Activated T-cell treated with anti-CD3 and anti-CD28 coated beads, Interleukin-2, amount 50 U/mL, for 4 hours (primary cell): ENCODE measurements around the gene LRRC8E. TPM values are rescaled to one million over a fixed set of nuclear protein-coding genes. Genes with fewer than 3 reads are reported as not detected.
A peak's percentile ranks its signal among the peaks of the same experiment; 100 is the strongest.

Experiments
- ATAC-seq, 2 donors: fragments of 200-7000 bp; cut with Tn5 transposase; one replicate each; pipeline ENCODE4 v1.10.0; 2021
- DNase-seq: peaks from one replicate; pipeline ENCODE4 v3.0.0-alpha.2; 2020
- H3K27me3 Mint-ChIP-seq: one replicate; pipeline ENCODE4 v1.8.0; 2021; ENCODE audit warnings: low read depth, mixed read lengths
- H3K36me3 Mint-ChIP-seq: one replicate; pipeline ENCODE4 v1.8.0; 2022; ENCODE audit warnings: mixed read lengths; ENCODE audit not compliant: insufficient read depth
- H3K4me1 Mint-ChIP-seq: one replicate; pipeline ENCODE4 v1.8.0; 2021; ENCODE audit warnings: low read depth, mixed read lengths
- H3K4me3 Mint-ChIP-seq: one replicate; pipeline ENCODE4 v1.8.0; 2021; ENCODE audit warnings: mild to moderate bottlenecking, moderate library complexity, mixed read lengths
- H3K9me3 Mint-ChIP-seq: one replicate; pipeline ENCODE4 v1.8.0; 2021; ENCODE audit warnings: mixed read lengths
- total RNA-seq, 3 donors: library from RNA; stranded (reverse); gene quantifications; one replicate each; pipeline ENCODE4 v1.2.1, GENCODE V29; 2021

LRRC8E gene
- total RNA-seq, 3 donors from 2014 or later, result 0.05 TPM; not detected in 2

GRCh38 chr19:7868671-7869452 lies 19.4 kb upstream of the LRRC8E start:
- Mint-ChIP-seq H3K36me3 (no peaks in the 10 kb centered on the region), H3K4me1 (peaks cover 30% of the 10 kb centered on the region), H3K4me3 (peak overlapping the region; percentile 73), H3K27me3 (peaks cover 30% of the 10 kb centered on the region), H3K9me3 (no peaks in the 10 kb centered on the region)
- DNase-seq (peak; percentile 77), ATAC-seq (peak; percentile 80)

- Mint-ChIP-seq H3K27me3 (peaks cover 30% of the 10 kb centered on the region), H3K4me3 (peak overlapping the region; percentile 70), H3K9me3 (no peaks in the 10 kb centered on the region), H3K36me3 (no peaks in the 10 kb centered on the region), H3K4me1 (peaks cover 30% of the 10 kb centered on the region)
- DNase-seq (peak; percentile 82), ATAC-seq (peak; percentile 65 to 69)
Observed at GRCh38 chr19:7869453-7869909, 18.8 kb upstream of the LRRC8E start.

GRCh38 chr19:7869910-7870511 lies 18.3 kb upstream of the LRRC8E start:
- H3K4me1 Mint-ChIP-seq, result peaks cover 29% of the 10 kb centered on the region
- H3K27me3 Mint-ChIP-seq, result peaks cover 29% of the 10 kb centered on the region
- no peaks in the 10 kb centered on the region for H3K9me3 Mint-ChIP-seq
- no peaks in the 10 kb centered on the region for H3K36me3 Mint-ChIP-seq
- H3K4me3 Mint-ChIP-seq, result peak overlapping the region; percentile 56
- ATAC-seq (peak; percentile 6 to 13), DNase-seq (peak; percentile 49)

- peaks cover 25% of the 10 kb centered on the region for H3K27me3 Mint-ChIP-seq
- H3K9me3 Mint-ChIP-seq, result no peaks in the 10 kb centered on the region
- H3K36me3 Mint-ChIP-seq, result no peaks in the 10 kb centered on the region
- H3K4me1 Mint-ChIP-seq, result peaks cover 22% of the 10 kb centered on the region
- ATAC-seq (no peak), DNase-seq (no peak)
- H3K4me3 Mint-ChIP-seq, result peak overlapping the region; percentile 47
Observed at GRCh38 chr19:7870571-7871436, 17.5 kb upstream of the LRRC8E start.

- no peaks in the 10 kb centered on the region for H3K36me3 Mint-ChIP-seq
- peak overlapping the region; percentile 47 for H3K4me3 Mint-ChIP-seq
- peak; percentile 2 to 4 for ATAC-seq
- peaks cover 22% of the 10 kb centered on the region for H3K4me1 Mint-ChIP-seq
- peaks cover 29% of the 10 kb centered on the region for H3K27me3 Mint-ChIP-seq
- no peaks in the 10 kb centered on the region for H3K9me3 Mint-ChIP-seq
- DNase-seq, result peak; percentile 72
Observed at GRCh38 chr19:7871437-7872305, 16.6 kb upstream of the LRRC8E start.

- no peaks in the 10 kb centered on the region for H3K36me3 Mint-ChIP-seq
- no peak for DNase-seq
- no peak for ATAC-seq
- H3K9me3 Mint-ChIP-seq, result no peaks in the 10 kb centered on the region
- H3K4me1 Mint-ChIP-seq, result peaks cover 22% of the 10 kb centered on the region
- H3K27me3 Mint-ChIP-seq, result peaks cover 26% of the 10 kb centered on the region
- peak overlapping the region; percentile 37 for H3K4me3 Mint-ChIP-seq
Observed at GRCh38 chr19:7872306-7873204, 15.8 kb upstream of the LRRC8E start.

GRCh38 chr19:7873304-7874075 lies 14.8 kb upstream of the LRRC8E start:
- no peak for DNase-seq
- H3K27me3 Mint-ChIP-seq, result peaks cover 26% of the 10 kb centered on the region
- no peaks in the 10 kb centered on the region for H3K9me3 Mint-ChIP-seq
- ATAC-seq, result no peak
- H3K4me1 Mint-ChIP-seq, result peaks cover 22% of the 10 kb centered on the region
- no peaks in the 10 kb centered on the region for H3K36me3 Mint-ChIP-seq
- peak overlapping the region; percentile 53 for H3K4me3 Mint-ChIP-seq

- no peaks in the 10 kb centered on the region for H3K9me3 Mint-ChIP-seq
- H3K27me3 Mint-ChIP-seq, result peaks cover 26% of the 10 kb centered on the region
- no peaks in the 10 kb centered on the region for H3K36me3 Mint-ChIP-seq
- DNase-seq, result no peak
- peak in 1 of 2 donors; percentile 25 for ATAC-seq
- H3K4me3 Mint-ChIP-seq, result peak within 1 kb of the TSS; percentile 53
- H3K4me1 Mint-ChIP-seq, result peaks cover 18% of the 10 kb centered on the region
Observed at GRCh38 chr19:7874076-7874896, 14.0 kb upstream of the LRRC8E start, which contains the start of gene PRR36. PRR36 (minus strand) TSS chr19:7874390; CDS start chr19:7873689, 701 bp downstream.

- ATAC-seq (no peak), DNase-seq (no peak)
- H3K9me3 Mint-ChIP-seq, result no peaks in the 10 kb centered on the region
- H3K36me3 Mint-ChIP-seq, result no peaks in the 10 kb centered on the region
- H3K4me3 Mint-ChIP-seq, result no peak overlapping the region
- H3K27me3 Mint-ChIP-seq, result peaks cover 26% of the 10 kb centered on the region
- H3K4me1 Mint-ChIP-seq, result peaks cover 18% of the 10 kb centered on the region
Observed at GRCh38 chr19:7874897-7875273, 13.4 kb upstream of the LRRC8E start.

- DNase-seq (no peak), ATAC-seq (no peak)
- H3K27me3 Mint-ChIP-seq, result peaks cover 14% of the 10 kb centered on the region
- no peaks in the 10 kb centered on the region for H3K9me3 Mint-ChIP-seq
- no peak overlapping the region for H3K4me3 Mint-ChIP-seq
- H3K4me1 Mint-ChIP-seq, result peaks cover 5% of the 10 kb centered on the region
- no peaks in the 10 kb centered on the region for H3K36me3 Mint-ChIP-seq
Observed at GRCh38 chr19:7877249-7877836, 11.0 kb upstream of the LRRC8E start.

- DNase-seq (no peak), ATAC-seq (no peak)
- Mint-ChIP-seq H3K27me3 (peaks cover 5% of the 10 kb centered on the region), H3K9me3 (no peaks in the 10 kb centered on the region), H3K4me1 (peaks cover 3% of the 10 kb centered on the region), H3K36me3 (no peaks in the 10 kb centered on the region), H3K4me3 (no peak overlapping the region)
Observed at GRCh38 chr19:7879111-7879807, 9.1 kb upstream of the LRRC8E start.
